ENCODE measurements around the gene TIMM44. TPM values are rescaled to one million over a fixed set of nuclear protein-coding genes. Genes with fewer than 3 reads are reported as not detected.

TIMM44 gene
- polyA plus RNA-seq, 1 donor (not counting 4 experiments of a cell fraction or from before 2014, with no cell fraction given): 34.8 TPM

GRCh38 chr19:7983286-7983950 lies 40.0 kb upstream of the TIMM44 start:
- DNase-seq (ENCODE audit: low read depth, low spot score) (no peak), FAIRE-seq (no peak)
- Histone ChIP-seq H3K4me2 (ENCODE audit: control insufficient read depth, extremely low read depth, insufficient read depth, low read depth, low read length) (no peak overlapping the region), H4K20me1 (ENCODE audit: control insufficient read depth, extremely low read depth, insufficient read depth, low read length) (peaks cover 46% of the 10 kb centered on the region), H3K79me2 (ENCODE audit: control insufficient read depth, insufficient read depth, low read length) (peaks cover 69% of the 10 kb centered on the region), H3K9ac (ENCODE audit: control insufficient read depth, extremely low read depth, insufficient read depth, low read length) (no peak overlapping the region), H3K4me1 (ENCODE audit: control insufficient read depth, extremely low read depth, insufficient read depth, low read length) (peaks cover 56% of the 10 kb centered on the region), H3K4me3 (ENCODE audit: control insufficient read depth in 2 of 3, extremely low read depth in 1 of 3, insufficient read depth in 2 of 3, low read depth in 1 of 3, low read length in 3 of 3) (no peak overlapping the region), H3K27ac (ENCODE audit: control insufficient read depth, insufficient read depth, low read length) (peak overlapping the region; percentile 63), H2AFZ (ENCODE audit: control insufficient read depth, low read length) (no peak overlapping the region), H3K27me3 (ENCODE audit: control insufficient read depth, extremely low read depth, insufficient read depth, low read length) (no peaks in the 10 kb centered on the region), H3K9me1 (ENCODE audit: control insufficient read depth, extremely low read depth, insufficient read depth, low read length) (peaks cover 5% of the 10 kb centered on the region), H3K9me3 (ENCODE audit: control insufficient read depth, low read depth, low read length) (no peaks in the 10 kb centered on the region), H3K36me3 (ENCODE audit: control insufficient read depth in 2 of 2, extremely low read depth in 1 of 2, insufficient read depth in 2 of 2, low read length in 2 of 2) (peaks cover 32 to 42% of the 10 kb centered on the region in 2 experiments)
- dilution Hi-C loops (cut with MboI; ENCODE audit: extremely low pct_ligation_motif_present, low sequenced_read_pairs): no loop called here
- TF ChIP-seq CTCF (optimal IDR thresholded peaks at IDR 0.05 in 1 of 3, IDR thresholded peaks at IDR 0.05 in 1 of 3, conservative IDR thresholded peaks at IDR 0.05 in 1 of 3; ENCODE audit: extremely low read depth in 1 of 3, insufficient read depth in 2 of 3, low read length in 3 of 3): no peak
- TF ChIP-seq EZH2 (IDR thresholded peaks at IDR 0.05; ENCODE audit: low read length): no peak

DNA sequence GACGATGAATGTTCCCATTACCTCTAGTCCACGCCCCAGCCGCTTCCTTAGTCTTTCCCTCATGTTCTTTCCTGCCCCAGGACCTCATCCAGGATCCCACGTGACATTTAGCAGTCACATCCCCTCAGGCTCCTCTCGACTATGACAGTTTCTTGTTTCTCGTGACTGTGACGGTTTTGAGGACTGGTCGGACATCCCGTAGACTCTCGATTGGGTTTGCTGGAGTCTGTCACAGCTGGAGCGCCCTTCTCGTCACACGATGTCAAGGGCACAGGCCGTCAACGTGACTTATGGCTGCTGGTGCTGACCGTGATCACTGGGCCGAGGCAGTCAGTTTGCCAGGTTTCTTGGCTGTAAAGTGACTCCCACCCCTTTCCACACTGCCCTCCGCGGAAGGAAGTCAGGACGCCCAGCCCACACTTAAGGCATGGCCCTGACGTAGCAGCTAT lies 39.2 kb upstream of the TIMM44 start:
- Histone ChIP-seq H3K9me3 (ENCODE audit: control insufficient read depth, low read depth, low read length) (no peaks in the 10 kb centered on the region), H3K4me2 (ENCODE audit: control insufficient read depth, extremely low read depth, insufficient read depth, low read depth, low read length) (peak overlapping the region; percentile 8), H3K9me1 (ENCODE audit: control insufficient read depth, extremely low read depth, insufficient read depth, low read length) (peaks cover 5% of the 10 kb centered on the region), H2AFZ (ENCODE audit: control insufficient read depth, low read length) (no peak overlapping the region), H3K27ac (ENCODE audit: control insufficient read depth, insufficient read depth, low read length) (peak overlapping the region; percentile 63), H3K79me2 (ENCODE audit: control insufficient read depth, insufficient read depth, low read length) (peaks cover 67% of the 10 kb centered on the region), H4K20me1 (ENCODE audit: control insufficient read depth, extremely low read depth, insufficient read depth, low read length) (peaks cover 42% of the 10 kb centered on the region), H3K4me3 (ENCODE audit: control insufficient read depth in 2 of 3, extremely low read depth in 1 of 3, insufficient read depth in 2 of 3, low read depth in 1 of 3, low read length in 3 of 3) (no peak overlapping the region), H3K9ac (ENCODE audit: control insufficient read depth, extremely low read depth, insufficient read depth, low read length) (no peak overlapping the region), H3K36me3 (ENCODE audit: control insufficient read depth in 2 of 2, extremely low read depth in 1 of 2, insufficient read depth in 2 of 2, low read length in 2 of 2) (peaks cover 29 to 38% of the 10 kb centered on the region in 2 experiments), H3K4me1 (ENCODE audit: control insufficient read depth, extremely low read depth, insufficient read depth, low read length) (peaks cover 50% of the 10 kb centered on the region), H3K27me3 (ENCODE audit: control insufficient read depth, extremely low read depth, insufficient read depth, low read length) (no peaks in the 10 kb centered on the region)
- DNase-seq (ENCODE audit: low read depth, low spot score) (no peak), FAIRE-seq (peak; percentile 72)
- TF ChIP-seq EZH2 (IDR thresholded peaks at IDR 0.05; ENCODE audit: low read length): no peak
- TF ChIP-seq CTCF (optimal IDR thresholded peaks at IDR 0.05 in 1 of 3, IDR thresholded peaks at IDR 0.05 in 1 of 3, conservative IDR thresholded peaks at IDR 0.05 in 1 of 3; ENCODE audit: extremely low read depth in 1 of 3, insufficient read depth in 2 of 3, low read length in 3 of 3): no peak
- dilution Hi-C loops (cut with MboI; ENCODE audit: extremely low pct_ligation_motif_present, low sequenced_read_pairs): no loop called here
